Erythroblast (primary cell): ENCODE measurements around the gene STX8.

ENCODE experiments used
- GATA1 ChIP-seq: IDR thresholded peaks from 2 replicates; pipeline ENCODE4 v1.6.1; 2011; ENCODE audit warnings: low read depth, mild to moderate bottlenecking, control low read depth, low read length, moderate library complexity
- POLR2A ChIP-seq: IDR thresholded peaks from 2 replicates; pipeline ENCODE4 v1.6.1; 2011; ENCODE audit warnings: mild to moderate bottlenecking, low read length

GRCh38 chr17:9386401-9386800 is 189.2 kb downstream of the STX8 start:
- no peak for TF ChIP-seq POLR2A
- TF ChIP-seq GATA1, result no peak
